Hair follicle dermal papilla cell (primary cell): ENCODE measurements around the gene ENO2. TPM values are rescaled to one million over a fixed set of nuclear protein-coding genes. Genes with fewer than 3 reads are reported as not detected.
A peak's percentile ranks its signal among the peaks of the same experiment; 100 is the strongest.

Source experiments
- small RNA-seq: library from RNA; depleted of rRNA; stranded (forward); fragments of <200 nt; gene quantifications from one replicate; pipeline ENCODE3, GENCODE V24; 2012
- total RNA-seq: library from RNA; depleted of rRNA; stranded (reverse); fragments of >200 nt; gene quantifications from 2 replicates; pipeline ENCODE4 v1.2.3, GENCODE V29; 2012

The ENO2 gene
- total RNA-seq, result 8.0 and 11.4 TPM in 2 replicates

GRCh38 chr12:6914246-6914946 lies at the start of gene ENO2:
TSS of gene ENO2 (plus strand) at chr12:6914580. CDS start at chr12:6915833, 1,253 bp downstream.

DNA sequence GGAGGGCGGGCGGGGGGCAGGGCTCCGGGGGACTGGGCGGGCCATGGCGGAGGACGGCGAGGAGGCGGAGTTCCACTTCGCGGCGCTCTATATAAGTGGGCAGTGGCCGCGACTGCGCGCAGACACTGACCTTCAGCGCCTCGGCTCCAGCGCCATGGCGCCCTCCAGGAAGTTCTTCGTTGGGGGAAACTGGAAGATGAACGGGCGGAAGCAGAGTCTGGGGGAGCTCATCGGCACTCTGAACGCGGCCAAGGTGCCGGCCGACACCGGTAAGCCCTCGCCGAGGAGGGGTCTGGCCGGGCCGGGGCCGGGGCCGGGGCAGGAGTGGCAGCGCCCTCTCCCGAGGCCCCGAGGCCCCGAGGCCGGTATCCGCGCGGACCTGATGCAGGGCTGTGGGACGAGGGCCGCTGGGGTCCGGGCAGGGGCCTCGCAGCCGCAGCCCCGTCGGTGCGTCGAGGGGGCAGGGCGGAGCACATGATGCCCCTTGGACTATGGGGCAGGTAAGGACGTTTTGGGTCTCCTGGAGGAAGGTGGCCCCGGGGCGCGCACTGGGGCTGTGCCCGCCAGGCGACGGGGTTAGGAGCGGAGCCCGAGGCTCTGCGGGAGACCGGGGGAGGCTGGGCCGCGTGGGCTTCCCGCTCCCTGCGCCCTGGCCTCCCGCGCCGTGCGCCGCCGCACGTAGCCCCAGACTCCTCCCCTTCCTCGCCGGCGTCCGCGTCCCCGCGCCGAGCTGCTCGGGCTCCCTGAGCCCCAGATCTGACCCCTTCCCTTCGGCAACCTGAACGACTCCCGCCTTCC lies 46.8 kb upstream of the ENO2 start, which contains the start of gene TPI1:
Gene TPI1, plus strand, starts transcription at position 119 of the 798 bp plus-strand sequence. Its CDS starts 36 bp downstream, at position 155.

GRCh38 chr12:6873094-6874014 lies 41.0 kb upstream of the ENO2 start, which contains the start of gene SPSB2:
TSS of gene SPSB2 (minus strand) at chr12:6873303. CDS start at chr12:6872901, 402 bp downstream.

GRCh38 chr12:6904280-6905276 lies 9.8 kb upstream of the ENO2 start, which contains the start of gene LRRC23:
TSS of gene LRRC23 (plus strand) at chr12:6904822. CDS start at chr12:6905634, 812 bp downstream.

DNA sequence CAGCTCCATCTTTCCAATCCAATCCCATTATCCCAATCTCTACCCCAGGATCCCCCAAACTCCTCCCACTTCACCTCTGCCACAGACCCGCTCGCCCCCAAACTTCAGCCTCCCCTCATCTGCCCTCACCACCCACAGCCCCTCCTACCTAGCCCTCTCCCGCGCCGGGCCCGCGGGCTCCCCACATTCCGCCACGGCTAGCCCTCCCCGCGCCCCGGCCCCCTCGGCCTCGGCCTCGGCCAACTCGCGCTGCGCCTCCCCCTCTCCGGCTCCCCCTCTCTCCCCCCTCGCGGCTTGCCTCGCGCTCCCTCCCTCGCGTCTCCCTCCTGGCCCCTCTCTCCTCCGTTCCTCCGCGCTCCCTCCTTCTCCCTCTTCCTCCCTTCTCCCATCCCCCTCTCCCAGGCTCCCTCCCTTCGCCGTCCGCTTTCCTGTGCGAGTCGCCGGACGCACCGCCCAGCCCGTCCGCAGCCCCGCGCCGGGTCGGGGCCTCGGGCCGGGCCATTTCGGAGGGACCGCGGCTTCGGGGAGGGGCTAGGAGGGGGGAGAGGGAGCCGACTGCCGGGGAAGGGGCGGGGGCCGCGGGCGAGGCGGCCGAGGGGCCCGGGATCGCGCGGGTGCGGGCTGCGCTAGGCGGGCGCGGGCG lies 13.1 kb downstream of the ENO2 start, which contains the start of gene ATN1:
Gene ATN1, plus strand, starts transcription at position 581 of the 643 bp plus-strand sequence. CDS start 6,043 bp downstream, outside the sequence.

DNA sequence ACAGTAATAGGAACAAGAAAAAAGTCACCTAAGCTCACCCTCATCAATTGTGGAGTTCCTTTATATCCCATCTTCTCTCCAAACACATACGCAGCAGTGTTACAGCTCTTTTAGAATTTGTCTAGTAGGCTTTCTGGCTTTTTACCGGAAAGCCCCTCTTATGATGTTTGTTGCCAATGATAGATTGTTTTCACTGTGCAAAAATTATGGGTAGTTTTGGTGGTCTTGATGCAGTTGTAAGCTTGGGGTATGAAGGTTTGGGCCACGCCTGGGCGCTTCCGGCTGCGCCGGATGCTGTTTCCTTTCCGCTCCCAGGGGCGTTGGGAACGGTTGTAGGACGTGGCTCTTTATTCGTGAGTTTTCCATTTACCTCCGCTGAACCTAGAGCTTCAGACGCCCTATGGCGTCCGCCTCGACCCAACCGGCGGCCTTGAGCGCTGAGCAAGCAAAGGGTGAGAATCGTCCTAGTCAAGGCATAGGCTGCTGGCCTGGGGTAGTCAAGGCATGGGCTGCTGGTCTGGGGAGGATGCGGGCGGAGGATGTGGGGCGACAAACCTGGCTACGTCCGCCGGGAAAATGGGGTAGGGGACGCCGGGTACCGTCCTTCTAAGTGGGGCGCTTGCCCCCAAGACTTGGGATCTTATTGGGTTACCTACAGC lies 29.5 kb downstream of the ENO2 start, which contains the start of the genes C12orf57 and RNU7-1:
Gene C12orf57, plus strand, starts transcription at position 301 of the 659 bp plus-strand sequence. Its CDS starts 100 bp downstream, at position 401.
Gene RNU7-1, plus strand, starts transcription at position 95 of the 659 bp plus-strand sequence.

DNA sequence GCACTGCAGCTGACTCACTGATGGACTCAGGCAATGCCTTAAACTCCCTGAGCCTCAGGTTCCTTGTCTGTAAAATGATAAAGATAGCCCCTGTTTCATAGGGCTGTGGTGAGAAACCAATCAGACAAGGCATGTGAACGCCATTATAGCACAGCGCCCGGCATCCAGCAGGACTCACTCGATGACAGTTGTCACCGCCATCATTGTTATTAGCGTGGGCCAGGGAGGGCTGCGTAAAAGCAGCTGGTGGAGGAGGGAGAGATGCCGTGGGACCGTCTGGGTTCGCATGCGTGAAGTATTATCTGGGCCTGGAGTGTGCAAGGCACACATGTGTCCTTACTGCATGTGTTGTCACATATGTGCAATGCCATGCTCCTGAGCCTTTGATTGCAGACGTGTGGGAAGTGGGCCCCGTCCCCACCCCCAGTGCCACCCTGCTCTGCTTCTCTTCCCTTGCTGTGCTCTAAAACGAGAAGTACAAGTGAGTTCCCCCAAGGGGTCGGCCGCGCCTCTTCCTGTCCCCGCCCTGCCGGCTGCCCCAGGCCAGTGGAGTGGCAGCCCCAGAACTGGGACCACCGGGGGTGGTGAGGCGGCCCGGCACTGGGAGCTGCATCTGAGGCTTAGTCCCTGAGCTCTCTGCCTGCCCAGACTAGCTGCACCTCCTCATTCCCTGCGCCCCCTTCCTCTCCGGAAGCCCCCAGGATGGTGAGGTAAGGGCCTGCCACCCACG lies 36.6 kb downstream of the ENO2 start, which contains the start of gene PTPN6:
Gene PTPN6, plus strand, starts transcription at position 546 of the 730 bp plus-strand sequence. Its CDS starts 157 bp downstream, at position 703.

Small RNAs within 50 kb of the gene (small RNA-seq; reads per million reads assigned to genes)
- gene MIR141 (5.9 reads per million, percentile 82 among the genes with 10 or more reads in this experiment), gene MIR200C (22.0 reads per million, percentile 95 among the genes with 10 or more reads in this experiment), gene RNU7-1 (not detected), gene SCARNA12 (10.2 reads per million, percentile 91 among the genes with 10 or more reads in this experiment)

Other genes starting within 250 kb of the ENO2 start
- 27.1 and 30.8 TPM in 2 replicates for gene ZNF384, start 225.2 kb upstream of the ENO2 start, total RNA-seq
- 0.24 and 2.1 TPM in 2 replicates for gene PIANP, start 213.8 kb upstream of the ENO2 start, total RNA-seq
- 98.8 and 101 TPM in 2 replicates for gene COPS7A, start 190.5 kb upstream of the ENO2 start, total RNA-seq
- 171 and 183 TPM in 2 replicates for gene MLF2, start 161.4 kb upstream of the ENO2 start, total RNA-seq
- gene PTMS, start 148.2 kb upstream of the ENO2 start, total RNA-seq, result 84.2 and 108 TPM in 2 replicates
- gene LAG3, start 142.1 kb upstream of the ENO2 start, total RNA-seq, result 0.16 and 0.61 TPM in 2 replicates
- gene CD4, start 125.1 kb upstream of the ENO2 start, total RNA-seq, result 1.7 and 3.2 TPM in 2 replicates
- gene GPR162, start 92.8 kb upstream of the ENO2 start, total RNA-seq, result 4.6 and 7.3 TPM in 2 replicates
- gene P3H3, start 86.2 kb upstream of the ENO2 start, total RNA-seq, result 72.1 and 81.9 TPM in 2 replicates
- 1.9 and 5.8 TPM in 2 replicates for gene GNB3, start 73.7 kb upstream of the ENO2 start, total RNA-seq
- 1.5 and 3.3 TPM in 2 replicates for gene CDCA3, start 63.3 kb upstream of the ENO2 start, total RNA-seq
- gene USP5, start 62.4 kb upstream of the ENO2 start, total RNA-seq, result 87.1 and 94.1 TPM in 2 replicates
- 504 and 543 TPM in 2 replicates for gene TPI1, start 47.0 kb upstream of the ENO2 start, total RNA-seq
- gene SPSB2, start 41.3 kb upstream of the ENO2 start, total RNA-seq, result 10.4 and 11.8 TPM in 2 replicates
- 6.9 and 8.9 TPM in 2 replicates for gene LRRC23, start 9.8 kb upstream of the ENO2 start, total RNA-seq
- 19.8 TPM in 2 replicates for gene ATN1, start 13.4 kb downstream of the ENO2 start, total RNA-seq
- not detected in 2 replicates for gene RNU7-1, start 29.2 kb downstream of the ENO2 start, total RNA-seq
- gene C12orf57, start 29.4 kb downstream of the ENO2 start, total RNA-seq, result 65.3 and 67.2 TPM in 2 replicates
- gene PTPN6, start 36.8 kb downstream of the ENO2 start, total RNA-seq, result 0.61 and 0.65 TPM in 2 replicates
- gene PHB2, start 56.1 kb downstream of the ENO2 start, total RNA-seq, result 167 and 182 TPM in 2 replicates
- gene EMG1, start 56.3 kb downstream of the ENO2 start, total RNA-seq, result 21.4 and 22.2 TPM in 2 replicates
- gene LPCAT3, start 103.9 kb downstream of the ENO2 start, total RNA-seq, result 29.2 and 33.6 TPM in 2 replicates
- gene C1S, start 146.1 kb downstream of the ENO2 start, total RNA-seq, result 222 and 306 TPM in 2 replicates
- 363 and 481 TPM in 2 replicates for gene C1R, start 177.9 kb downstream of the ENO2 start, total RNA-seq
- 77.5 and 91.4 TPM in 2 replicates for gene C1RL, start 194.6 kb downstream of the ENO2 start, total RNA-seq
- not detected in 2 replicates for gene RBP5, start 214.3 kb downstream of the ENO2 start, total RNA-seq
- 7.7 and 13.3 TPM in 2 replicates for gene CLSTN3, start 215.8 kb downstream of the ENO2 start, total RNA-seq